DMS53 treated with DMSO at 0.1 percent for 48 hours (cell line): ENCODE results near the gene TSC1.
A peak's percentile ranks its signal among the peaks of the same experiment; 100 is the strongest.

ENCODE experiments used
- DNase-seq: peaks from one replicate; lab custom pipeline; 2025; ENCODE audit not compliant: unreplicated experiment; lab: John Stamatoyannopoulos, UW

Gene TSC1

GRCh38 chr9:132894346-132894745 is 50.1 kb downstream of the TSC1 start:
- no peak for DNase-seq

GRCh38 chr9:132892400-132892799 is 52.0 kb downstream of the TSC1 start:
- no peak for DNase-seq

GRCh38 chr9:132888151-132888550 is 56.3 kb downstream of the TSC1 start:
- DNase-seq: no peak

- no peak for DNase-seq
Measured at GRCh38 chr9:132887181-132888120, 57.0 kb downstream of the TSC1 start.

GRCh38 chr9:132886334-132886725 is 58.1 kb downstream of the TSC1 start:
- DNase-seq: no peak

GRCh38 chr9:132885720-132886333 is 58.6 kb downstream of the TSC1 start:
- no peak for DNase-seq

GRCh38 chr9:132883349-132884294 is 60.8 kb downstream of the TSC1 start:
- DNase-seq: no peak

- no peak for DNase-seq
Measured at GRCh38 chr9:132882616-132883015, 61.8 kb downstream of the TSC1 start.

GRCh38 chr9:132881826-132882225 is 62.6 kb downstream of the TSC1 start:
- DNase-seq: no peak

- DNase-seq: no peak
Measured at GRCh38 chr9:132880324-132880661, 64.1 kb downstream of the TSC1 start.

- no peak for DNase-seq
Measured at GRCh38 chr9:132879457-132880323, 64.7 kb downstream of the TSC1 start.

- DNase-seq: peak; percentile 10
Measured at GRCh38 chr9:132878695-132879456, 65.5 kb downstream of the TSC1 start, which contains the start of gene SPACA9. TSS of gene SPACA9 (plus strand) at chr9:132878898. CDS start at chr9:132883948, 5,050 bp downstream.

GRCh38 chr9:132877824-132878694 is 66.4 kb downstream of the TSC1 start, which contains the start of gene AK8:
TSS of gene AK8 (minus strand) at chr9:132878284. CDS start at chr9:132878255, 29 bp downstream.
- DNase-seq: peak; percentile 12

- DNase-seq: no peak
Measured at GRCh38 chr9:132877458-132877823, 67.0 kb downstream of the TSC1 start.

GRCh38 chr9:132876849-132877248 is 67.6 kb downstream of the TSC1 start:
- no peak for DNase-seq

GRCh38 chr9:132875159-132875558 is 69.3 kb downstream of the TSC1 start:
- no peak for DNase-seq

GRCh38 chr9:132873403-132873802 is 71.0 kb downstream of the TSC1 start:
- DNase-seq: no peak

- DNase-seq: no peak
Measured at GRCh38 chr9:132869266-132869665, 75.2 kb downstream of the TSC1 start.

GRCh38 chr9:132866898-132867297 is 77.5 kb downstream of the TSC1 start:
- no peak for DNase-seq
